Measurements from ENCODE around the gene NSUN6.

The NSUN6 gene

GRCh38 chr10:18651324-18652007, at the start of gene NSUN6:
NSUN6 (minus strand) TSS chr10:18651587; CDS start chr10:18651203, 384 bp downstream.
- DNase-seq: peak; percentile 61

GRCh38 chr10:18699849-18700840, 48.8 kb upstream of the NSUN6 start:
- no peak for DNase-seq

DNA sequence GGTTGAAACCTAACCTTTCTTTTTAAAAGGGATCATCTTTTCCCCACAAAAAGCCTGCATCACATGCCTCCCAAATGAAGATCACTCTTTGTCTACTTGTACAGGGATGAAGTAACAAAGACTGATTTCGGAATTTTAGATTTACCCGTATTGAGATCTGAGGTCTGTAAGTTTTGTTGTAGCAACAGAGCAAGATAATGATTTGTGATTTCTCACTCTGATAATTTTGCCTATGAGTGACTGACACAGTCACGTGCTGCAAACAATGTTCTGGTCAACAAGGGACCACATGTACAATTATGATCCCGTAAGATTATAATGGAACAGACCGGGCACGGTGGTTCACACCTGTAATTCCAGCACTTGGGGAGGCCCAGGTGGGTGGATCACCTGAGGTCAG, 39.2 kb upstream of the NSUN6 start:
- DNase-seq: no peak

DNA sequence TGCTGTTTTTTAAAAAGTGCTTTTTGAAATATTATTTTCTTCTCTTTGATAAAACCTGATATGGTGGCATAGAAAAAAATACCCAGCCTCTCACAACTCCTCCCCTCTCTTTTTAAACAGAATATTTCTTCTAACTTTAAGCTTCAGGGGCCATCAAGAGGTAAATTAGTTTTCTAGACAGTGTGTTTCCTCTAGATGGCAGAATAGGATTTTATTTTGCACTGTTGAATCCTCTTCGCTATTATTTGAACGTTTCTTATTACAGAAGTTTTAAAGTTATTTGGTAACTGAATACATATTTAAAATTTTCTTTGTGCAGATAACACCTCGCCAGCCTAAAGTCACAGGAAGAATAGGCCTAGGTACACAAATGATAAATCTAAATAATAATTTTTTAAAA, 38.1 kb upstream of the NSUN6 start:
- DNase-seq: peak; percentile 2

- no peak for DNase-seq
Observed at GRCh38 chr10:18687706-18688105, 36.3 kb upstream of the NSUN6 start.

DNA sequence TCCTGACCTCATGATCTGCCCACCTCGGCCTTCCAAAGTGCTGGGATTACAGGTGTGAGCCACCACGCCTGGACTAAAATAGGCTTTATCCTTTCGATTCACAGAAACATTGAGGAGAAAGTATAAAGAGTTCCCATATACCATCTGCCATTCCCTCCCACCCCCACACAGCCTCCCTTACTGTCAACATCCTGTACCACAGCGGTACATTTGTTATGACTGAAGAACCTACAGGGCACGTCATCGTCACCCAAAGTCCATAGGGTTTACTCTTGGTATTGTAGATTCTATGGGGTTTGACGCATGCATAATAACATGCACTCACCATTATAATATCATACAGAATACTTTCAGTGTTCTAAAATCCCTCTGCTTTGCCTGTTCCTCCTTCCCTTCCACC, 35.8 kb upstream of the NSUN6 start:
- DNase-seq: no peak

GRCh38 chr10:18685555-18685954, 34.2 kb upstream of the NSUN6 start:
- no peak for DNase-seq

GRCh38 chr10:18684953-18685352, 33.6 kb upstream of the NSUN6 start:
- no peak for DNase-seq

- no peak for DNase-seq
Observed at GRCh38 chr10:18684416-18684815, 33.0 kb upstream of the NSUN6 start.

GRCh38 chr10:18683427-18683826, 32.0 kb upstream of the NSUN6 start:
- no peak for DNase-seq

DNA sequence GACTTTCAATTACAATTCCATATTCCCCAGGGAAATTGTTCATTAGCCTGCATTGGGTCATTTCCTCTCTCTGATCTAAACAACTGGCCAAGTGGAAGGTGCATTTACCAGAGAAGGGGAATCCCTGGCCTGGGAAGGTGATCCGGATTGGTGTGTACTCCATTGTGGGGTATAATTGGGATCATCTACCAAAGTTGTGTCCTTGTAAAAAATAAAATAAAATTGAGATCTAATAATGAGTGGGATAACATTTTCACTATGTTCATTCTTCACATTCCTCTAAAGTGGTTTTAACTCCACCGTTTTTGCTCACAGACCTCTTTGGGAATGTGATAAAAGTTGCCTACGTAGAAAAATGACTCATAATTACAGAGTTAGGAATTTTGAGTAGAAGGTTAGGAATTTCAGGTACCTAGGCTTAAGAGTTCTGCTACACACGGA, 30.6 kb upstream of the NSUN6 start:
- no peak for DNase-seq

GRCh38 chr10:18681366-18681765, 30.0 kb upstream of the NSUN6 start:
- no peak for DNase-seq

GRCh38 chr10:18680754-18681153, 29.4 kb upstream of the NSUN6 start:
- no peak for DNase-seq

GRCh38 chr10:18675086-18675801, 23.9 kb upstream of the NSUN6 start:
- DNase-seq: no peak

DNA sequence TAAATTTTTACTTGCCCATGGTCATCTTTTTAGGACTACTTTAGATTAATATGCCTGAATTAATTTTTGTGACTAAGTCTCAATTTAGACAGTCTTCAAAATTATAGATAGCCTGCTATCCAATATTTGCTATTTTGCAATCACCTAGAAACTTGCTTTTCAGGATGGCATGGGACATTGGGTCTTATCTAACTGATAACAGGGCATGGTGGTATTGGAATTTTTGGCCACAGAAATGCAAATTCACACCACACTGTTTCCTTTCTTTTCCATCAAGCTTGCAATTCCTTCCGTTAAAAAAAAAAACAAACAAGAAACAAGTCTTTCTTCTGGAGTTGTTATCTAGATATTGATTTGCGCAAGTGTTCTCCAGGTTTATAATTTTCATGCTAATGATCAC, 16.6 kb upstream of the NSUN6 start:
- DNase-seq: no peak

GRCh38 chr10:18666810-18667209, 15.4 kb upstream of the NSUN6 start:
- no peak for DNase-seq

- DNase-seq: no peak
Observed at GRCh38 chr10:18665815-18666558, 14.6 kb upstream of the NSUN6 start.

GRCh38 chr10:18664841-18665478, 13.6 kb upstream of the NSUN6 start:
- DNase-seq: no peak

GRCh38 chr10:18660816-18661431, 9.5 kb upstream of the NSUN6 start:
- DNase-seq: no peak

DNA sequence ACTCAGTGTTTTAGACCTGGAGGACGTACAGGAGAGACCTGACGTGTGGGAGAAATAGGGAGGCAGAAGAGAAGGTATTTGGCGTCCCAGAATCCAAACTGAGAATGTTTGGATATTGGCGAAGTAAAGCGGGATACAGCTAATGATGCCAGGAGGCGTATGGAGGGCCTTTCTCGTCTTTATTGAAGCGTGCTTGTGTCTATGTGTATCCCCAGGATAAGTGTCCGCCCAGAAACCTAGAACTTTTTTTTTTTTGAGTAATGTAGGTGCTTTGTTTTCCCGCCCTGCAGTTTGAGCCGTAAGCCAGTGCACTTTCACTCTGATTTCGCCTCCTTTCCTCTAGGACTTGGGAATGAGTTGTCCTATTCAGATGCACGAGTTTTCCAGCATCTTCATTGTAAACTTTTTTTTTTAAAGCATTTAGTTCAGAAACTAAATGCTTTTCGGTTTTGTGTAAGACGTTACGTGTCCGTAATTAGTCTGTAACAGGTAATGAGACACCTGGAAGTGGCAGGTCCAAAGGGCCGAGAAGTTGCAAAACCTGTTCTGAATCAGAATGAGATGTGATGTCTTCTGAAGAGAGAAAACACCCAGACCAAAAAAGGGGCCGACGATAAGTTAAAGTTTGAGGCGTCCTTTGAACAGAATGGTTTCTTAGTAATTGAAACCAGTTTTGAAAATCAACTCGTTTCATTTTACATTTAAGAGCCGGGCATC, 8.6 kb upstream of the NSUN6 start:
- DNase-seq: no peak
